ENCODE data around the gene NHS.

GRCh38 chrX:17768997-17769396, 394.0 kb downstream of the NHS start:
- TF ChIP-seq, protein P1, sequence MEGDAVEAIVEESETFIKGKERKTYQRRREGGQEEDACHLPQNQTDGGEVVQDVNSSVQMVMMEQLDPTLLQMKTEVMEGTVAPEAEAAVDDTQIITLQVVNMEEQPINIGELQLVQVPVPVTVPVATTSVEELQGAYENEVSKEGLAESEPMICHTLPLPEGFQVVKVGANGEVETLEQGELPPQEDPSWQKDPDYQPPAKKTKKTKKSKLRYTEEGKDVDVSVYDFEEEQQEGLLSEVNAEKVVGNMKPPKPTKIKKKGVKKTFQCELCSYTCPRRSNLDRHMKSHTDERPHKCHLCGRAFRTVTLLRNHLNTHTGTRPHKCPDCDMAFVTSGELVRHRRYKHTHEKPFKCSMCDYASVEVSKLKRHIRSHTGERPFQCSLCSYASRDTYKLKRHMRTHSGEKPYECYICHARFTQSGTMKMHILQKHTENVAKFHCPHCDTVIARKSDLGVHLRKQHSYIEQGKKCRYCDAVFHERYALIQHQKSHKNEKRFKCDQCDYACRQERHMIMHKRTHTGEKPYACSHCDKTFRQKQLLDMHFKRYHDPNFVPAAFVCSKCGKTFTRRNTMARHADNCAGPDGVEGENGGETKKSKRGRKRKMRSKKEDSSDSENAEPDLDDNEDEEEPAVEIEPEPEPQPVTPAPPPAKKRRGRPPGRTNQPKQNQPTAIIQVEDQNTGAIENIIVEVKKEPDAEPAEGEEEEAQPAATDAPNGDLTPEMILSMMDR (IDR thresholded peaks at IDR 0.05; ENCODE audit: insufficient read depth, low read depth, low read length): no peak
- TF ChIP-seq EZH2 (IDR thresholded peaks at IDR 0.05; ENCODE audit: insufficient read depth, low read length): no peak
